Breast epithelium (tissue), 4 donors: ENCODE results near the gene ASTN1. TPM values are rescaled to one million over a fixed set of nuclear protein-coding genes. Genes with fewer than 3 reads are reported as not detected.

ENCODE experiments used
- DNase-seq, 2 donors: peaks; one replicate each; pipeline ENCODE4 v3.0.0-alpha.2; 2019; ENCODE audit warnings: low spot score in 2 of 2
- H3K27ac ChIP-seq, 2 donors: fragments of 200-600 bp; sonication (generic) in 1 of 2; one replicate each; pipeline ENCODE4 v1.5.1; 2016 to 2019; ENCODE audit warnings: mild to moderate bottlenecking in 1 of 2
- H3K27me3 ChIP-seq, 2 donors: fragments of 200-600 bp; sonication (generic) in 1 of 2; one replicate each; pipeline versions ENCODE4 v1.5.1 to v1.6.0; 2017 to 2019; ENCODE audit warnings: control low read depth in 1 of 2, mild to moderate bottlenecking in 1 of 2
- H3K36me3 ChIP-seq: fragments of 200-600 bp; one replicate; pipeline ENCODE4 v1.5.1; 2019
- H3K4me1 ChIP-seq, 2 donors: fragments of 200-600 bp; sonication (generic); one replicate each; pipeline ENCODE4 v1.5.1; 2016 to 2019; ENCODE audit warnings: control low read depth in 1 of 2
- H3K4me3 ChIP-seq, 3 donors: fragments of 200-600 bp; sonication (generic); 1 replicate in 2 of 3; 2 replicates in 1 of 3; pipeline ENCODE4 v1.5.1; 2016 to 2019; ENCODE audit warnings: mild to moderate bottlenecking in 3 of 3, moderate library complexity in 2 of 3
- H3K9me3 ChIP-seq, 2 donors: fragments of 200-600 bp; sonication (generic) in 1 of 2; one replicate each; pipeline ENCODE4 v1.5.1; 2016 to 2019; ENCODE audit warnings: control low read depth in 1 of 2
- POLR2A ChIP-seq: fragments of 450-650 bp; IDR thresholded peaks from one replicate; pipeline ENCODE4 v1.6.1; 2016; ENCODE audit warnings: antibody characterized with exemption, mild to moderate bottlenecking, moderate library complexity
- POLR2AphosphoS5 ChIP-seq, 3 donors: sonication (generic); formaldehyde crosslinking; IDR thresholded peaks; one replicate each; pipeline ENCODE4 v1.6.1; 2017; ENCODE audit warnings: antibody characterized with exemption in 3 of 3
- intact Hi-C: fragments of 100-400 bp; cut with DNase I; formaldehyde crosslinking; loops from one replicate; pipeline ENCODE4 v1.15.1; 2023; ENCODE audit warnings: low total_unique reads
- total RNA-seq, 3 donors: library from RNA; depleted of rRNA; stranded (reverse); fragments of >200 nt; gene quantifications; one replicate each; pipeline ENCODE4 v1.1.0, GENCODE V29; 2016
- TF ChIP-seq, protein P1 (sequence below), 3 donors: fragments of 450-650 bp; IDR thresholded peaks; one replicate each; pipeline ENCODE4 v1.5.1; 2016 to 2017; ENCODE audit warnings: antibody characterized with exemption in 3 of 3, mild to moderate bottlenecking in 3 of 3, moderate library complexity in 3 of 3

Gene ASTN1
- total RNA-seq, 3 donors from 2014 or later, result 0.16 to 1.5 (median 0.33) TPM

DNA sequence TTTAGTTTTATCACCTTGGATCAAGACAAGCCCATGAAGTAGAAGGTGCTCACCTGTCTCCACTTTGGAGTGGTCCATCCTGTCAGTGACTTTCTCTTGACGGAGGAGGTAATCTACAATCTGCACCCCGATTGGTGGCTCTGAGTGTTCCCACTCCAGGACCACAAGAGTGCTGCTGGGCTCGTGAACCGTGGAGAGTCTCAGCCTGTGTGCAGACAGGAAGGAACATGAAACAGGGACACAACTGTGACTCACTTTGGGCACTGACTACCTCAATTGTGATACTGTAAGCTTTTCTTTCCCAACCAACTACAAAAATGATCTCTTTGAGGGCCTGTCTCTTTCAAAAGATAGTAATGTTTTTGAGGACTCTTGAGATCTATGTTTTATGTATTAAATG is 280.2 kb downstream of the ASTN1 start:
- intact Hi-C loops, result no loop called here
- no peak for TF ChIP-seq POLR2A
- TF ChIP-seq, protein P1, sequence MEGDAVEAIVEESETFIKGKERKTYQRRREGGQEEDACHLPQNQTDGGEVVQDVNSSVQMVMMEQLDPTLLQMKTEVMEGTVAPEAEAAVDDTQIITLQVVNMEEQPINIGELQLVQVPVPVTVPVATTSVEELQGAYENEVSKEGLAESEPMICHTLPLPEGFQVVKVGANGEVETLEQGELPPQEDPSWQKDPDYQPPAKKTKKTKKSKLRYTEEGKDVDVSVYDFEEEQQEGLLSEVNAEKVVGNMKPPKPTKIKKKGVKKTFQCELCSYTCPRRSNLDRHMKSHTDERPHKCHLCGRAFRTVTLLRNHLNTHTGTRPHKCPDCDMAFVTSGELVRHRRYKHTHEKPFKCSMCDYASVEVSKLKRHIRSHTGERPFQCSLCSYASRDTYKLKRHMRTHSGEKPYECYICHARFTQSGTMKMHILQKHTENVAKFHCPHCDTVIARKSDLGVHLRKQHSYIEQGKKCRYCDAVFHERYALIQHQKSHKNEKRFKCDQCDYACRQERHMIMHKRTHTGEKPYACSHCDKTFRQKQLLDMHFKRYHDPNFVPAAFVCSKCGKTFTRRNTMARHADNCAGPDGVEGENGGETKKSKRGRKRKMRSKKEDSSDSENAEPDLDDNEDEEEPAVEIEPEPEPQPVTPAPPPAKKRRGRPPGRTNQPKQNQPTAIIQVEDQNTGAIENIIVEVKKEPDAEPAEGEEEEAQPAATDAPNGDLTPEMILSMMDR (IDR thresholded peaks at IDR 0.05), result no peak
- no peak for TF ChIP-seq POLR2AphosphoS5 (IDR thresholded peaks at IDR 0.05)
- H3K4me1 ChIP-seq, result no peaks in the 10 kb centered on the region
- H3K27ac ChIP-seq, result no peak overlapping the region
- no peaks in the 10 kb centered on the region for H3K9me3 ChIP-seq
- H3K4me3 ChIP-seq, result no peak overlapping the region
- no peaks in the 10 kb centered on the region for H3K36me3 ChIP-seq
- no peaks in the 10 kb centered on the region for H3K27me3 ChIP-seq
- DNase-seq, result no peak

DNA sequence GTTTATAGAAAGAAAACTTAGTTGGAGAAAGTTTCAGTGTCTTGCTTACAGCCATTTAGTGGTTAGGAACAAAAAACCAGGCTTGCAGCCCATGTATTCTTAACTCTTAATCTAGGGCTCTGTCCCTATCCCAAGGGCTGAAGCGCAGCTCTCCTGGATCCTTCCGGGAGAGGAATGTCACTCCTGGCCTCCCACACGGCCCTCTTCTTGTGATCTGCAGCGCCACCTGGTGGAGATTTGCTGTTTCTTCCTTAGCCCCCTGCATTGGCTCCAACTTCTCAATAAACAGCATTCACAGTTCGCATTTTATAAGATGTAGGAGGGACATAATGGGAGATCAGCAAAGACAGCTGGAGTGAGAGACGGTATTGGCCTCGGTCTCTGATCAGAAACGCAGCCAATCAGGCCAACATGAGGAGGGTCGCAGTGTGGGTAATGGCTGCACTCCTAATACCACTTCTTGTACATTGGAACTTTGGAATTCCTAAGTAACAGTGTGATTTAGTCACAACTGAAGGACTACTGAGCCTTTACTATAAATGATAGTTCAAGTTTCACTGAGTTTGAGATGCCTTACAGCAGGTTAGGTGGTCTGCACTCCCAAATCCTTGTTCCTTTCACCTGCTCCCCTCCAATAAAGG is 283.4 kb downstream of the ASTN1 start:
- intact Hi-C loops, result no loop called here
- peak; percentile 28 to 65 for DNase-seq
- H3K4me3 ChIP-seq, result no peak overlapping the region
- H3K27me3 ChIP-seq, result no peaks in the 10 kb centered on the region
- no peak overlapping the region for H3K27ac ChIP-seq
- no peaks in the 10 kb centered on the region for H3K4me1 ChIP-seq
- TF ChIP-seq POLR2A, result no peak
- TF ChIP-seq, protein P1 (IDR thresholded peaks at IDR 0.05), result peak; percentile 29 to 70 (median 66)
- H3K36me3 ChIP-seq, result no peaks in the 10 kb centered on the region
- H3K9me3 ChIP-seq, result no peaks in the 10 kb centered on the region

DNA sequence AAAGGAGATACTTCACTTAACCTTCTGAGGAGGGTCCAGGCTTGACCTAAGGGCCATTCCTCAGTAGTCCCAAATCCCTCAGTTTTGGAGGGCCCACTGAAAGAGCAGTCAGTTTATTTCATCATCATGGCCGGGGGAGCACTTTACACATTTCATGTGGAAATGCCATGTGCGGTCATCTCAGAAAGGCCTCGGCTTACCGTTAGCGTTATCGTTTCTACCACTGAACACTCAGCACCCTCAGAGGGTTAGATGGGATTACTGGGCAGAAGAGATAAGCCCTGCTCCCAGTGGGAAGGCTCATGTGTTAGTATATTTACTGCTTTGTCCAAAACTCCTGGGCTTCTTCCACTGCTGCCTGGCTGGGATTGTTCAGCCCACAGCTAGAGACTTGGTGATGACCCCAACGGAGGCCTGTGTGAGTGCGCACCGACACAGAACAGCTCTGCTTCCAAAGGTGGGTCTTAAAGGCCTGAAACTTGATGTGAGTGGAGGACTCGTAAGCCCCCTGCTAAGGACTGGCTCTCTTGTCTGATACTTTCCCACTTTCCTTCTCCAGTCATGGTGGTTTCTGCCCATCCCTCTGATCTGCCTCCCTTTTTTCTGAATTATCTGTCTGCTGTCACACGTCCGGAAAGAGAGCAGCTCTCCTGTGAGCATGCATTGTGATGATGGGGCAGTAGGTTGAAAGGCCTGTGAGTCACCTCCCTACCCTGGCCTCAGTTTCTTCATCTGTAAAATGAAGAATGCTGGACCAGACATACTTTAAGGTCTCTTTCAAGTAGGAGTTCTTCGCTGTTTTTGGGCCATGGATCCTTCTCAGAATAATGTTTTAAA is 284.5 kb downstream of the ASTN1 start:
- no peak for TF ChIP-seq POLR2A
- TF ChIP-seq, protein P1 (IDR thresholded peaks at IDR 0.05), result no peak
- TF ChIP-seq POLR2AphosphoS5 (IDR thresholded peaks at IDR 0.05), result no peak
- Histone ChIP-seq H3K4me1 (no peaks in the 10 kb centered on the region), H3K4me3 (no peak overlapping the region), H3K9me3 (no peaks in the 10 kb centered on the region), H3K27me3 (no peaks in the 10 kb centered on the region), H3K27ac (no peak overlapping the region), H3K36me3 (no peaks in the 10 kb centered on the region)
- intact Hi-C loops, result no loop called here
- no peak for DNase-seq

DNA sequence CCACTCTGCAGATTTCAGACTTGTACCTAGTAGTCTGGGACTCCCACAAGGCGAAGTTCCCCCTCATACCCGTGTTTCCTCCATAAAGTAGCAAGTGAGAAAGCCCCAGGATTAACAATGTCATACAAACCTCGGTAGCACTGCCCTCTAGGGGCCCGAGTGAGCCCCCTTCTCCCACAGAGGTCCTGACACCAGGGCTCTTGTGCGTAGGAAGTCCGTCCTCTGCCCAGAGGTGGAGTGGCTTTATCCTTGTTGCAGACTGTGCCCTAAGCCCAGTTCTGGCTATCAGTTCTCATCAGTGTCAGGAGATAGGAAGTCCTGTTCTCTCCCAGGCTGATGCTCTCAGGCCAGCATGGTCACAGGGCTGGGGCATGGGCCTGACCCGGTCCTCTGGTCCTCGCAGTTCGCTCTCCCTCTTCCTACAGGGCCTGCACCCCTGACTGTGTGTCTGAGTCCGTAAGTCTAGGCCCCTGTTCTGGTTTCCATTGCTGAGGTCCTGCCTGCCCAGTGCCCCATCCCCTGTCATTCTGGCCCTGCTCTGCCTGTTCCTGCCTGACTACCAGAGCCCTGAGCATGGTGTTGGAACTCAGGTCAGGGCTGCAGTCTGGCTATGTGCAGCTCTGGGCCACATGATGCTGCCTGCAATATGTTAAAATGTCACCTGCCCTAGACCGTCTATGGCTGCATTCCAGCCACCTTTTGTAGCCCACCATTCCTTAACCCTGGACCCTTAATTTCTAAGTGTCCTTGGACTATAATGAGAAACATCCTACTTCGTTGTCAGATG is 285.6 kb downstream of the ASTN1 start:
- TF ChIP-seq, protein P1 (IDR thresholded peaks at IDR 0.05), result no peak
- TF ChIP-seq POLR2AphosphoS5 (IDR thresholded peaks at IDR 0.05) (no peak), POLR2A (no peak)

DNA sequence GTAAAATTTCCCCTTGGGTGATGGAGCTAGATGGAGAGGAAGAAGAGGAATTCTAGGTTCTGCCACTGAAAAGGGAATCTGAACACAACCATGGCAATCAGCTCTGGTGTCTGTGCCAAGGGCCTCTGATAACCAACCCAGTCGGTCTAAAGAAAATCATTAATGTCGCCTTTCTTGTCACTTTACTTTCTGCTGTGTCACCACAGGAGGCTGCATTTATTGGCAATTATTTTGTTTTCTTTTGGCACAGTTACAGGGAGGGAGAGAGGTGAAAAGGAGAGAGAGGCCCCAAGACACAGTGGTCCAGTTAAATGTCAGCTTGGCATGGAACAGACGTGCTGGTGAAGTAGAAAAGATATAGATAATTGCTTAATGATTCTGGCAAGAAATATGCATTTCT is 287.0 kb downstream of the ASTN1 start:
- intact Hi-C loops, result no loop called here
- no peaks in the 10 kb centered on the region for H3K36me3 ChIP-seq
- H3K27me3 ChIP-seq, result no peaks in the 10 kb centered on the region

More for the DNA sequence above, 285.6 kb downstream of the ASTN1 start:
- no peaks in the 10 kb centered on the region for H3K27me3 ChIP-seq
- no peaks in the 10 kb centered on the region for H3K4me1 ChIP-seq
- H3K9me3 ChIP-seq, result no peaks in the 10 kb centered on the region
- H3K36me3 ChIP-seq, result no peaks in the 10 kb centered on the region
- DNase-seq, result no peak
- intact Hi-C loops, result no loop called here
- no peak overlapping the region for H3K27ac ChIP-seq
- H3K4me3 ChIP-seq, result no peak overlapping the region

More for the DNA sequence above, 287.0 kb downstream of the ASTN1 start:
- Histone ChIP-seq H3K4me3 (no peak overlapping the region), H3K4me1 (no peaks in the 10 kb centered on the region), H3K27ac (no peak overlapping the region), H3K9me3 (no peaks in the 10 kb centered on the region)
- DNase-seq, result no peak
- TF ChIP-seq, protein P1 (IDR thresholded peaks at IDR 0.05), result no peak
- TF ChIP-seq POLR2A, result no peak
- TF ChIP-seq POLR2AphosphoS5 (IDR thresholded peaks at IDR 0.05), result no peak
